Measurements from ENCODE around the gene RASSF8. TPM values are rescaled to one million over a fixed set of nuclear protein-coding genes. Genes with fewer than 3 reads are reported as not detected.

The RASSF8 gene
- total and polyA plus RNA-seq, 2 of the 8 experiments (the other 6 are each of a cell fraction or from before 2014, with no cell fraction given), result 6.4 to 46.7 TPM

DNA sequence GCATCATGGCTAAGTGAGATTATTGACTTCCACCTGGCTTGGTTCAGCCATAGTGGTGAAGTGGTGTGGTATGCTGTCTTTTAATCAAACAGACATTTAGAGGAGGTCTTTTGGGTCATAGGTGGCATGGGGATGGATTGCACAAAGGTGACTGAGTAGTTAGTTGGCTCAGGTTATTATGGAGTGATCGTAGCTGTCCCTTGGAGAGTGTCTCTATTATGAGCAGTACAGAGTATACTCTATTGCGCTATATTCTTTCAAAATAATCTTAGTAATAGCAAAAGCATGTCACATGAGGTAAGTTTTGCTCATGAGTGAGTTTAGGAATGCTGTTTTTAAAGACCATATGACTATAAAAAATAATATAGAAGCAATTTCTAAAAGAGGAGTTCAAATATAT lies 60.4 kb downstream of the RASSF8 start:
- Histone ChIP-seq H3K4me3 (ENCODE audit: extremely low read depth in 1 of 4, insufficient read depth in 2 of 4, low read depth in 3 of 4, low read length in 4 of 4) (no peak overlapping the region), H4K20me1 (replicated peaks in 1 of 2; ENCODE audit: control insufficient read depth in 1 of 2, insufficient read depth in 2 of 2, low read length in 2 of 2) (peaks cover 0 to 4% of the 10 kb centered on the region in 2 experiments), H4K5ac (ENCODE audit: insufficient read length, low read depth, low read length) (no peak overlapping the region), H3K4me2 (ENCODE audit: insufficient read depth in 1 of 2, low read depth in 2 of 2, low read length in 2 of 2) (no peak overlapping the region), H3K18ac (ENCODE audit: extremely low read depth, low read length) (no peak overlapping the region), H2BK20ac (ENCODE audit: low read length) (no peak overlapping the region), H3K79me2 (ENCODE audit: control insufficient read depth in 1 of 2, insufficient read depth in 2 of 2, low read length in 2 of 2) (peaks cover 0 to 58% of the 10 kb centered on the region in 2 experiments; a peak in 2 of 4 replicates), H3K4ac (replicated peaks; ENCODE audit: insufficient read length, low read depth, low read length) (no peak overlapping the region), H3K4me1 (replicated peaks in 1 of 4; ENCODE audit: control insufficient read depth in 3 of 4, insufficient read depth in 4 of 4, low read length in 3 of 4) (peaks cover 4 to 14% (median 8%) of the 10 kb centered on the region in 4 experiments; a peak in 6 of 7 replicates), H4K91ac (replicated peaks; ENCODE audit: insufficient read length, low read length) (no peak overlapping the region), H2BK15ac (ENCODE audit: low read length) (no peak overlapping the region), H2BK120ac (replicated peaks; ENCODE audit: low read depth, low read length) (no peak overlapping the region), H2AFZ (ENCODE audit: low read length) (no peak overlapping the region), H3K9ac (replicated peaks in 1 of 4; ENCODE audit: extremely low read depth in 1 of 4, low read depth in 3 of 4, low read length in 3 of 4) (no peak overlapping the region), H3K23ac (ENCODE audit: insufficient read length) (no peak overlapping the region), H3K9me3 (ENCODE audit: insufficient read depth in 2 of 2, low read depth in 1 of 2, low read length in 1 of 2) (no peaks in the 10 kb centered on the region), H2BK5ac (ENCODE audit: low read depth, low read length) (no peak overlapping the region), H3K27me3 (replicated peaks in 1 of 4; ENCODE audit: control insufficient read depth in 3 of 4, extremely low read depth in 1 of 4, insufficient read depth in 3 of 4, low read length in 3 of 4) (no peaks in the 10 kb centered on the region), H2BK12ac (ENCODE audit: low read depth, low read length) (no peak overlapping the region), H2AK5ac (ENCODE audit: low read depth, low read length) (no peak overlapping the region; the same call in 1 of the 2 replicates), H3K36me3 (ENCODE audit: control insufficient read depth in 2 of 4, insufficient read depth in 4 of 4, low read length in 3 of 4) (no peaks in the 10 kb centered on the region), H3K79me1 (ENCODE audit: low read depth, low read length) (peaks cover under 1% of the 10 kb centered on the region; the same call in 1 of the 2 replicates), H4K8ac (ENCODE audit: extremely low read depth, insufficient read depth, low read length) (no peak overlapping the region), H3K14ac (ENCODE audit: insufficient read length) (no peak overlapping the region), H3K23me2 (ENCODE audit: low read depth, low read length) (no peaks in the 10 kb centered on the region), H3K56ac (replicated peaks; ENCODE audit: insufficient read length, low read depth, low read length) (no peak overlapping the region), H3K27ac (ENCODE audit: low read depth, low read length) (no peak overlapping the region)
- DNase-seq (ENCODE audit: low read depth in 1 of 2, low spot score in 2 of 2) (no peak), FAIRE-seq (no peak)
- CTCF ChIA-PET (ENCODE audit: partially characterized antibody), result interaction anchor here (1.5 to 2.9 kb wide), 3 partner anchors 33 to 60 kb away, joined by 6 to 10 read pairs (median 7); partner anchors contain the start of gene RASSF8
- 91% methylated on average over 2 of the region's 2 CpGs; no CpG with 5 or more reads in 1 of the 2 experiments for WGBS, 2 experiments (ENCODE audit: extremely low coverage in 1 of 2, insufficient coverage in 1 of 2, insufficient read length in 1 of 2, insufficient replicate concordance in 2 of 2, low coverage in 1 of 2, low lambda C conversion rate in 2 of 2, missing lambda C conversion rate in 1 of 2)
- POLR2A ChIA-PET (ENCODE audit: partially characterized antibody), result interaction anchor here (1.2 to 1.7 kb wide), 2 partner anchors 19 to 60 kb away, joined by 3 to 6 read pairs; partner anchors contain the start of gene RASSF8
- TF ChIP-seq NRF1 (IDR thresholded peaks at IDR 0.05; ENCODE audit: low read depth, low read length) (no peak), BCL11A (IDR thresholded peaks at IDR 0.05; ENCODE audit: low read depth in 2 of 2, low read length in 2 of 2) (no peak), SP1 (IDR thresholded peaks at IDR 0.05; ENCODE audit: low read depth, low read length) (no peak), SUZ12 (IDR thresholded peaks at IDR 0.05; ENCODE audit: low read length) (no peak), CREB1 (IDR thresholded peaks at IDR 0.05) (no peak), YY1 (IDR thresholded peaks at IDR 0.05; ENCODE audit: low read depth, low read length) (no peak), EGR1 (IDR thresholded peaks at IDR 0.05; ENCODE audit: borderline replicate concordance, low read depth, low read length) (no peak), SAP30 (IDR thresholded peaks at IDR 0.05; ENCODE audit: insufficient read depth, insufficient replicate concordance, low read length) (no peak), KDM1A (IDR thresholded peaks at IDR 0.05; ENCODE audit: borderline replicate concordance, low read length) (no peak), POU5F1 (IDR thresholded peaks at IDR 0.05; ENCODE audit: low read depth, low read length) (no peak), MAFK (IDR thresholded peaks at IDR 0.05; ENCODE audit: low read depth, low read length) (no peak), CBX8 (IDR thresholded peaks at IDR 0.05; ENCODE audit: borderline replicate concordance, low read depth, low read length) (no peak), BACH1 (IDR thresholded peaks at IDR 0.05; ENCODE audit: low read length) (no peak)
- TF ChIP-seq, protein P1, sequence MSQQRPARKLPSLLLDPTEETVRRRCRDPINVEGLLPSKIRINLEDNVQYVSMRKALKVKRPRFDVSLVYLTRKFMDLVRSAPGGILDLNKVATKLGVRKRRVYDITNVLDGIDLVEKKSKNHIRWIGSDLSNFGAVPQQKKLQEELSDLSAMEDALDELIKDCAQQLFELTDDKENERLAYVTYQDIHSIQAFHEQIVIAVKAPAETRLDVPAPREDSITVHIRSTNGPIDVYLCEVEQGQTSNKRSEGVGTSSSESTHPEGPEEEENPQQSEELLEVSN (IDR thresholded peaks at IDR 0.05), result no peak
